ENCODE data around the gene COP1. TPM values are rescaled to one million over a fixed set of nuclear protein-coding genes. Genes with fewer than 3 reads are reported as not detected.
"Not testable (repeated sequence)": the region's sequence is repeated elsewhere in the genome, so short reads cannot be mapped to it uniquely, and the experiment has no call there.

COP1 gene
- total RNA-seq, 1 experiment from 2014 or later = 36.0 TPM

DNA sequence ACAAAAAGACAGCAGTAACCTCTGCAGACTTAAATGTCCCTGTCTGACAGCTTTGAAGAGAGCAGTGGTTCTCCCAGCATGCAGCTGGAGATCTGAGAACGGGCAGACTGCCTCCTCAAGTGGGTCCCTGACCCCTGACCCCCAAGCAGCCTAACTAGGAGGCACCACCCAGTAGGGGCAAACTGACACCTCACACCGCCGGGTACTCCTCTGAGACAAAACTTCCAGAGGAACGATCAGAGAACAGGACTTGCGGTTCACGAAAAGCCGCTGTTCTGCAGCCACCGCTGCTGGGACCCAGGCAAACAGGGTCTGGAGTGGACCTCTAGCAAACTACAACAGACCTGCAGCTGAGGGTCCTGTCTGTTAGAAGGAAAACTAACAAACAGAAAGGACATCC lies 214.3 kb downstream of the COP1 start:
- Mint-ChIP-seq H3K9me3 (peaks cover 15% of the 10 kb centered on the region), H3K4me1 (peaks cover 11% of the 10 kb centered on the region; the same call in 1 of the 2 replicates), H3K36me3 (peaks cover 23% of the 10 kb centered on the region)
- H3K4me3 Mint-ChIP-seq; ATAC-seq; DNase-seq (ENCODE audit: low spot score); H3K27me3 Mint-ChIP-seq (ENCODE audit: low read depth); H3K27ac Mint-ChIP-seq; POLR2A ChIA-PET: not testable (repeated sequence)
- CTCF ChIA-PET = interaction anchor here (0.6 to 0.8 kb wide), 2 partner anchors 250 to 579 kb away, joined by 3 read pairs; no protein-coding TSS in a partner anchor

DNA sequence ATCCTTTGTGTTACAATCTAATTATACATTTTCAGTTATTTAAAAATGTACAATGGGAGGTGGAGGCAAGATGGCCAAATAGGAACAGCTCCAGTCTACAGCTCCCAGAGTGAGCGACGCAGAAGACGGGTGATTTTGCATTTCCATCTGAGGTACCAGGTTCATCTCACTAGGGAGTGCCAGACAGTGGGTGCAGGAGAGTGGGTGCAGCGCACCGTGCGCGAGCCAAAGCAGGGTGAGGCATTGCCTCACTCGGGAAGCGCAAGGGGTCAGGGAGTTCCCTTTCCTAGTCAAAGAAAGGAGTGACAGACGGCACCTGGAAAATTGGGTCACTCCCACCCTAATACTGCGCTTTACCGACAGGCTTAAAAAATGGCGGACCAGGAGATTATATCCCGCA lies 214.9 kb downstream of the COP1 start:
- CTCF ChIA-PET; ATAC-seq; H3K4me3 Mint-ChIP-seq; H3K27me3 Mint-ChIP-seq (ENCODE audit: low read depth); POLR2A ChIA-PET; DNase-seq (ENCODE audit: low spot score); H3K27ac Mint-ChIP-seq: not testable (repeated sequence)
- peaks cover 11% of the 10 kb centered on the region; the same call in 1 of the 2 replicates for H3K4me1 Mint-ChIP-seq
- peaks cover 15% of the 10 kb centered on the region for H3K9me3 Mint-ChIP-seq
- peaks cover 19% of the 10 kb centered on the region for H3K36me3 Mint-ChIP-seq

GRCh38 chr1:175984813-175985212 lies 222.3 kb downstream of the COP1 start:
- H3K9me3 Mint-ChIP-seq = peaks cover 42% of the 10 kb centered on the region
- TF ChIP-seq CBFB (CRISPR knock-in tag; IDR thresholded peaks at IDR 0.05; ENCODE audit: low read depth) (no peak), ZNF263 (CRISPR knock-in tag; IDR thresholded peaks at IDR 0.05; ENCODE audit: low read depth) (no peak), GTF2I (CRISPR knock-in tag; conservative IDR thresholded peaks at IDR 0.05) (no peak)
- DNase-seq (ENCODE audit: low spot score) = no peak
- no peak for ATAC-seq
- H3K4me3 Mint-ChIP-seq = no peak overlapping the region
- H3K36me3 Mint-ChIP-seq = peaks cover 54% of the 10 kb centered on the region
- H3K27ac Mint-ChIP-seq = no peak overlapping the region
- no peaks in the 10 kb centered on the region for H3K4me1 Mint-ChIP-seq
- CTCF ChIA-PET = no interaction called here
- POLR2A ChIA-PET = no interaction called here
- no peaks in the 10 kb centered on the region for H3K27me3 Mint-ChIP-seq (ENCODE audit: low read depth)

GRCh38 chr1:175984057-175984812 lies 222.9 kb downstream of the COP1 start:
- TF ChIP-seq NFYB (CRISPR knock-in tag; conservative IDR thresholded peaks at IDR 0.05; ENCODE audit: low read depth) (no peak), GTF2I (CRISPR knock-in tag; conservative IDR thresholded peaks at IDR 0.05) (no peak), ELF4 (CRISPR knock-in tag; IDR thresholded peaks at IDR 0.05; ENCODE audit: low read depth) (no peak), CTCF (IDR thresholded peaks at IDR 0.05) (no peak)
- Mint-ChIP-seq H3K4me1 (no peaks in the 10 kb centered on the region), H3K27ac (no peak overlapping the region), H3K9me3 (peaks cover 42% of the 10 kb centered on the region), H3K36me3 (peaks cover 54% of the 10 kb centered on the region), H3K4me3 (no peak overlapping the region), H3K27me3 (ENCODE audit: low read depth) (no peaks in the 10 kb centered on the region)
- ChIA-PET CTCF (no interaction called here), POLR2A (no interaction called here)
- no peak for ATAC-seq
- DNase-seq (ENCODE audit: low spot score) = no peak

GRCh38 chr1:175983363-175983762 lies 223.7 kb downstream of the COP1 start:
- H3K4me1 Mint-ChIP-seq; H3K27me3 Mint-ChIP-seq (ENCODE audit: low read depth); POLR2A ChIA-PET; H3K27ac Mint-ChIP-seq; DNase-seq (ENCODE audit: low spot score); CTCF ChIA-PET; H3K4me3 Mint-ChIP-seq; ATAC-seq: not testable (repeated sequence)
- H3K9me3 Mint-ChIP-seq = peaks cover 42% of the 10 kb centered on the region
- H3K36me3 Mint-ChIP-seq = peaks cover 52% of the 10 kb centered on the region

DNA sequence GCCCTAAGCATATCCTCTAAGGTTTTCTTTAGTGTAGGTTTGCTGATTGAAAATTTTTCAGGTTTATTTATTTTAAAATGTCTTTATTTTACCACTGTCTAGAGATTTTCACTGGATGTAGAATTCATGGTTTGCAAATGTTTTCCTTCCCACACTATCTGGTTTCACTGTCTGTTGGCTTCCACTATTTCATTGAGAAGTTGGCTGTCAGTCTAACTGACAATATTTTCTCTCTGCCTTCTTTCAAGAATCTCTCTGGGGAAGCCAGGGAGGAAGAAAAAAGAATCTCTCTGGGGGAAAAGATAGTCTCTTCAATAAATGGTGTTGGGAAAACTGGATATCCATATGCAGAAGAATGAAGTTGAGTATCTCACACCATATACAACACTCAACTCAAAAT lies 226.0 kb downstream of the COP1 start:
- Mint-ChIP-seq H3K4me3 (no peak overlapping the region), H3K27ac (no peak overlapping the region), H3K36me3 (peaks cover 45% of the 10 kb centered on the region), H3K27me3 (ENCODE audit: low read depth) (no peaks in the 10 kb centered on the region), H3K4me1 (no peaks in the 10 kb centered on the region), H3K9me3 (peaks cover 42% of the 10 kb centered on the region)
- ATAC-seq = no peak
- TF ChIP-seq ZNF317 (CRISPR knock-in tag; IDR thresholded peaks at IDR 0.05; ENCODE audit: borderline replicate concordance, low read depth) (peak; percentile 85), ZBTB21 (CRISPR knock-in tag; IDR thresholded peaks at IDR 0.05; ENCODE audit: borderline replicate concordance) (no peak), ZNF138 (CRISPR knock-in tag; conservative IDR thresholded peaks at IDR 0.05) (no peak)
- POLR2A ChIA-PET = no interaction called here
- no peak for DNase-seq (ENCODE audit: low spot score)
- CTCF ChIA-PET = no interaction called here
